ENCODE data around the gene L1CAM.

The L1CAM gene

DNA sequence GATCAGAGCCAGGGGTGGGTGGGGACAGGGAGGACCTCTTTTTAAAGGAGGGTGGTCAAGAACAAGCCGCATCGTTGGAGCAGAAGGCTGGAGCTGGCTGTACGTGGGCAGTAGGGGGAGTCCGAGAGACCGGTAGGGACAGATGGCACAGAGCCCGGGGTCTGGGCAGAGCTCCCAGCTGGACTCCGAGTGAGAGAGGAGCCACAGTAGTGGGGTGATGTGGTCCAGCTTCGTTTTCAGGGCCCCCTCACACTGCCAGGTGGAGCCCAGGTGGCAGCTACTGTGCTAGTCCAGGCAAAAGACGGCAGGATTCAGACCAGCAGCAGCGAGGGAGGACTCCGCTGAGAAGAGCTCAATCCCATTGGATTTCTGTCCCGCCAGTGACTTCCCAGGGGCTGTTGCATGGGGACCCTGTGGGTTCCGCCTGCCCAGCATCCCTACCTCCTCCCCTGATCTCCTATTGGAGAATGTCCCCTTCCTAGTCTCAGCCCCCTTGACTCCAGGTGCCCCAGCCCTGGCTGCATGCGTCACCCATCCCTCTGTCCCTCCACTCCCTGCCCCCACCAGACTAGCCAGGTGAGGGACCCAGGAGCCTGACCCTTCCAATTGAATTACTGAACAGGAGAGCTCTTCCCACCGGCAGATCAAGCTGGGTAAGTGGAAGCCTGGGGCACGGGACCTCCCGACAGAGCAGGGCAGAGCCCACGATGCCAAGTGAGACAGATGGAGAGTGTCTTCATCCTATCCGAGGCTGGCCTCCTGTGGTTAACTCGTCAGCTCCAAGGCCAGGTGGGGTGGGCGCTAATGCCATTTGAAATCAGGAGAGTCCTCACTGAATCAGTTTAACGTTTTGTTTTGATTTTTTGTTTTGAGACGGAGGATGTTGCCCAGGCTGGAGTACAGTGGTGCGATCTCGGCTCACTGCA, 37.2 kb upstream of the L1CAM start:
- DNase-seq (ENCODE audit: low read depth in 2 of 2), result no peak

DNA sequence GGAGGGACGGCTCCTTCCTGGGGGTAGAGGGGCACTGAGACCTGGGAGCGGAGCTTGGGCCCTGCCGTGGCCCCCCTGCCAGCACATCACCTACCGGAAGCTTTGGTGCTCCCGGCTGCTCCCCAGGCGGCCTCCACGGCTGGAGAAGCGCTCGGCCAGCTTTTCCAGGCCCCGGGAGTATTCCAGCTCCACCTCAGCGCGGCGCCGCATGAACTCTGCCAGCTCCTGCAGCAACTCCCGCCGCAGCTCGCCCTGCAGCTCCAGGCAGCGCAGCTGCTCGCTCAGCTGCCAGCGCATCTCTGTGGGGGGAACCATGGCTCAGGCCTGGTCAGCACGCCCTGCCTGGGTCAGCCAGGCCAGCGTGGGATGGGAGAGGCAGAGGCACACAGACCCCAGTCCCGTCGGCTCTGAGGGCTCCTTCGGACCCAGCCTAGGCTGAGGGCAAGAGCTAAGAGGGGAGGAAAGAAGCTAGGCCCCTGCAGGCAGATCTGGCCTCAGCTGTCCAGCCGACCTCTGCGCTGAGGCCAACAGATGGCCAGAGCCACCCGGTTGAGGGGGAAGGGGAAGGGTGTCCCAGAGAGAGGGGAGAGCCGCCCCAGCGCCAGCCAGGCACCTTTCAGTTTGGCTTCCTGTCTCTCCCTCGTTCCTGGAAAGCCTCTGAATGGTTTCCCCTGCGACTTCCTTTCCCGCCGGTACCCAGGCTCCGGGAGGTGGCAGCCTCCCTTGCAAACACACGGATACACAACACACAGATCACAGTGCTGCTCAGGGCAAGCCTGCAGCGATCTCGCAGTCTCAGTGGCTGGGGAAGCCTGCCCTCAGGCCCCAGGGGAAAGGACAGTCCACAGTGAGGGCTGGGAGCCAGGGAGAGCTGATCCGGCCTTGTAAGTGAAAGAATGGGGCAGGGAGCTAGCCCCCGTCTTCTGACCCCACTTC, 35.8 kb upstream of the L1CAM start:
- no peak for DNase-seq (ENCODE audit: low read depth in 2 of 2)

DNA sequence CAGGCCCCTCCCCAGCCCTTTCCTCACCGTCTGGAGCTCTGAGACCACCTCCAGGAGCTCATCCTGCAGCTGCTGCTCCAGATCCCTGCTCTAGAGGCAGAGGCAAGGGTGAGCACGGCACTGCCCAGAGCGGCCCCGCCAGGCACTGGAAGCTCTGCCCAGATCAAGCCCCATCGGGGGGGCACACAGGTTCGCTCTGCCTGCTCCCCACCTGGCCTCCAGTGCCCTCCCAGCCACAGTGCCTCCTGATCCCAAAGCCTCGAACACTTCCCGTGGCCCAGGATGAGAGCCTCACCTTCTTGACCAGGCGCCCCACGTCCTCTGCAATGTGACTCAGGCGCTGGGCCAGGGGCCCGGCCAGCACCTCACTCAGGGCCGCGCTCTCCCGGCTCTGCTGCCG, 35.1 kb upstream of the L1CAM start:
- DNase-seq (ENCODE audit: low read depth in 2 of 2), result no peak

DNA sequence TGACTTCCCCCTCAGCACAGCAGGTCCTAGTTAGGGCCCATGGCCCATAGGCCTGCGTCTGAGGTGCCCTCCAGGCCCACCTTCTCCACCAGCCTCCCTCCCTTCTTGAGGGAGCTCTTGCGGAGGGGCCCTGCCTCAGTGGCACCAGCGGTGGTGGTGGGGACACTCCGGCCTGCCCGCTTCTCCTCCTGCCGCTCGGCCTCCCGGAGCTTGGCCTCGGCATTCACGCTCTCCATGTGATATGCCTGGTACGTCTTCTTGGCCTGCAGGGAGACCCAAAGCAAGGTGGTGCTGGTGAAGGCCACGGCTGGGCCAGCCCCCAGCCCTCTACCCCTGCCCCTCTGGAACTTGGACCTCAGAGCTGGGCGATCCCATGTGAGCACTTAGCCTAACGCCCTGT, 34.6 kb upstream of the L1CAM start:
- DNase-seq (ENCODE audit: low read depth in 2 of 2), result no peak

- no peak for DNase-seq (ENCODE audit: low read depth in 2 of 2)
These were observed 33.3 kb upstream of the L1CAM start for GRCh38 chrX:153919281-153919680.

- DNase-seq (ENCODE audit: low read depth in 2 of 2), result no peak
These were observed 31.9 kb upstream of the L1CAM start for GRCh38 chrX:153917869-153918268.

GRCh38 chrX:153913701-153914100, 27.7 kb upstream of the L1CAM start:
- DNase-seq (ENCODE audit: low read depth in 2 of 2), result no peak

- no peak for DNase-seq (ENCODE audit: low read depth in 2 of 2)
These were observed 27.2 kb upstream of the L1CAM start for GRCh38 chrX:153913211-153913610.

GRCh38 chrX:153911798-153912197, 25.8 kb upstream of the L1CAM start:
- DNase-seq (ENCODE audit: low read depth in 2 of 2), result no peak

DNA sequence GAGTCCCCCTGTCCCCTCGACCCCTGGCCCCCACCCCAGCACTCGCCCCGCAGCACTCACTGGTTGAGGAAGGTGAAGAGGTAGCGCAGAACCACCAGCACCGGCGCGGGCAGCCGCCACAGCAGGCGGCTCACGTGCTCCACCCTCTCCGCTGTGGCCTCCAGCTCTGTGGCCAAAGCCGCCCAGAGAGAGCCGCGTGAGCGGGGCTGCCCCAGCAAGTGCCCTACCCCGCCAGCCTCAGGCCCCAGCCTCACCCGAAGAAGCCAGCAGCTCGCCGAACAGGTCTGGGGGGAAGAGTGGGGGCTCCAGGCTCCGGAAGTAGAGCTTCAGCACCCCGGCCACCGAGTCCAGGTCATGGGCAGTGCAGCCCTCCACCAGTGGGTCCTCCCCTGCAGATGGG, 24.5 kb upstream of the L1CAM start:
- no peak for DNase-seq (ENCODE audit: low read depth in 2 of 2)

DNA sequence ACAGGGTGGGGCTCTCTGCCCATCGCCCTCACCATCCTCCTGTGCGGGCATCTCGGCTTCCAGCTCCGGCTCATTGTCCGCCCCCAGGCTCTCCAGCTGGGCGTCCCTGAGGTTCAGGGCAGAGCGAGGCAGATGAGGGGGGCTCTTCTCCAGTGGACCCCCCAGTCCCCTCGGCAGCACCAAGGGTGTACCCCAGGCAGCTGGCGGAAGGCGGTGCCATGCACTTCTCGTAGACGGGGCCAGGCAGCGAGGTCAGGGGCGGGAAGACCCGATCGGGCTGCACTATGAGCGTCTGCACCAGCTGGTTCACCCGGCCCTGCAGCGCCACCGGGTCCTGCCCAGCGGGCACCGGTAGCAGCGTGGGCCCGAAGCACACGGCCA, 24.0 kb upstream of the L1CAM start:
- DNase-seq (ENCODE audit: low read depth in 2 of 2), result no peak

DNA sequence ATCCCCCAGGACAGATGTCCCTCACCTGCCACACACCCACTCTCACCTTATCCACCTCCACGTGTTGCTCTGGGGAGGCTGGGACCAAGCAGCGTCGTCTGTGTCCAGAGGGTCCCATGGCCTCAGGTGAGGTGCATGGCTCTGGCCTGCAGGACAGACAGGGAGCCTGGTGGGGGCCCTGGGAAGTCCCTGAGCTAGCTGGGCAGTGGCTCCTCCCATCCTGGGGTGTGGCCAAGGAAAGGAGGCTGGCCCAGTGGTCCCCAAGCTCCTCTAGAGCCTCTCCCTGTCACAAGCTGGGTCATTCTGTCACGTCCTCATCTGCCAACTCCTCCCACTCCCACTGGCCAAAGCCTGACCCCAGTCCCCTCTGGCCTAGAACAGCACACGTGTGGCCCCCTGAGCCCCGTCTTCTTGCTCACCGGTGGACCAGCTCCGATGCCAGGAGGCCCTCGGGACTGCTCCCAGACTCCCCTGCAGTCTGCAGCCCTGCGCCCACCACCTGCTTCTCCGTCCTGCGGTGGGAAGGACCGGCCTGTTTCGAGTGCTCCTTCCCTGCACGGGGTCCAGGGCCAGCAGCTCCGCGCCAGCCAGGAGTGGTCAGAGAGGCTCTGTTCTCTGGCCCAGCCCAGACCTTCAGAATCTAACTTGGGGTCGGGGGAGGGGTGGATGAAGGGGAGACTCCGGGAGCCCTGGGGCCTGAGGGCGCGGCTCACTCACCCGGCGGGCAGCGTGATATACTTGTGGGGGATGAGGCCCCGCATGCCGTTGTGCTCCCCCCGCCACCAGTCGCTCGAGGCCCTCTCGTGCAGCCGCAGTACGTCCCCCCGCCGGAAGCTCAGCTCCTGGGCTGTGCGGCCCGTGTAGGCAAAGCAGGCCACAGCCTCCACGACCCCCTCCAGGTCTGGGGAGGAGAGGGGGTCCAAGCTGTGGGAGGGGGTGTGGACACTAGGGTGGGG, 23.3 kb upstream of the L1CAM start:
- DNase-seq (ENCODE audit: low read depth in 2 of 2), result no peak

- DNase-seq (ENCODE audit: low read depth in 2 of 2), result no peak
These were observed 22.4 kb upstream of the L1CAM start for GRCh38 chrX:153908219-153908860.

DNA sequence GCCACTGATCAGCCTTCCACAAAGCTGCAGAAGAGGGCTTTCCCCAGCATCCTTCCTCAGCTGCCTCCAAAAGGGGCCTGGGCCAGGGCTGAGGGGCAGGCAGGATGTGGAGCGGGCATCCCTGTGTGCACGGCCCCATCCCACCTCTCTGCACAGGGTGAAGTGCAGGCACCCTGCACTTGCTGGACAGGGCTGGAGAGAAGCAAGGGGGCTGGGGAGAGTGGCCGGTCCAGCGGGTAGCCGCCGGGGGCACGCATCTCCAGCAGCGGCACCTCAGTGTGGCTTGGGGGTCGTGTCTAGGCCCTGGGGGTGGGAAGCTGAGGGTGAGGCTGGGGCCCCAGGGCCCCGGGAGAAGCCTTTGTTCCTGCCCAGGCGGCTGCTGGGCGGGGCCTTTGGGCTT, 21.5 kb upstream of the L1CAM start:
- DNase-seq (ENCODE audit: low read depth in 2 of 2), result no peak

- no peak for DNase-seq (ENCODE audit: low read depth in 2 of 2)
These were observed 20.3 kb upstream of the L1CAM start for GRCh38 chrX:153906126-153906917.

DNA sequence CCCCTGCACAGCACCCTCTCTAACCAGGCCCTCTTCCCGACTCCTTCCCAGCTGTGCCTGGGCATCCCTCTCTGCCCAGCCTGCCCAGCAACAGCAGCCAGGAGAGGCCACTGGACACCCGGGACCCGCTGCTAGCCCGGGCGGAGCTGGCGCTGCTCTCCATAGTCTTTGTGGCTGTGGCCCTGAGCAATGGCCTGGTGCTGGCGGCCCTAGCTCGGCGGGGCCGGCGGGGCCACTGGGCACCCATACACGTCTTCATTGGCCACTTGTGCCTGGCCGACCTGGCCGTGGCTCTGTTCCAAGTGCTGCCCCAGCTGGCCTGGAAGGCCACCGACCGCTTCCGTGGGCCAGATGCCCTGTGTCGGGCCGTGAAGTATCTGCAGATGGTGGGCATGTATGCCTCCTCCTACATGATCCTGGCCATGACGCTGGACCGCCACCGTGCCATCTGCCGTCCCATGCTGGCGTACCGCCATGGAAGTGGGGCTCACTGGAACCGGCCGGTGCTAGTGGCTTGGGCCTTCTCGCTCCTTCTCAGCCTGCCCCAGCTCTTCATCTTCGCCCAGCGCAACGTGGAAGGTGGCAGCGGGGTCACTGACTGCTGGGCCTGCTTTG, 19.6 kb upstream of the L1CAM start:
- DNase-seq (ENCODE audit: low read depth in 2 of 2), result no peak

- DNase-seq (ENCODE audit: low read depth in 2 of 2), result no peak
These were observed 18.3 kb upstream of the L1CAM start, which contains the start of gene AVPR2 for GRCh38 chrX:153903991-153904957. Gene AVPR2 (plus strand): TSS chrX:153904673. CDS start chrX:153905146, 473 bp downstream.

- no peak for DNase-seq (ENCODE audit: low read depth in 2 of 2)
These were observed 17.4 kb upstream of the L1CAM start for GRCh38 chrX:153903238-153903980.
